K562 (cell line): ENCODE results near the gene SV2A. TPM values are rescaled to one million over a fixed set of nuclear protein-coding genes. Genes with fewer than 3 reads are reported as not detected.

Experiments
- ASH1L ChIP-seq: fragments of 450-650 bp; IDR thresholded peaks from 2 replicates; pipeline ENCODE4 v1.6.1; 2018; ENCODE audit warnings: borderline replicate concordance, mild to moderate bottlenecking, low read depth; ENCODE audit not compliant: partially characterized antibody
- CBX3 ChIP-seq, 2 experiments: IDR thresholded peaks; 1 replicate in 1 of 2; 2 replicates in 1 of 2; pipeline ENCODE4 v1.6.1; 2012; ENCODE audit warnings: inconsistent platforms in 2 of 2, low read length in 2 of 2, borderline replicate concordance in 1 of 2, control low read depth in 1 of 2
- CCAR2 ChIP-seq: fragments of 200-400 bp; formaldehyde crosslinking; IDR thresholded peaks from 2 replicates; pipeline ENCODE4 v1.6.1; 2017; ENCODE audit warnings: mild to moderate bottlenecking, low read depth, low read length
- CCNT2 ChIP-seq: IDR thresholded peaks from 2 replicates; pipeline ENCODE4 v1.6.1; 2011; ENCODE audit warnings: borderline replicate concordance, low read depth, mild to moderate bottlenecking, moderate library complexity, mixed read lengths, low read length; ENCODE audit not compliant: insufficient read length; ENCODE audit errors: extremely low read depth
- FOSL1 ChIP-seq: fragments of 200-800 bp; sonication (Bioruptor generic); conservative IDR thresholded peaks from 2 replicates; pipeline ENCODE4 v1.6.1; 2016; ENCODE audit warnings: missing genetic modification characterization, missing compliant biosample characterization
- GABPA ChIP-seq: fragments of 200-800 bp; sonication (Bioruptor generic); conservative IDR thresholded peaks from 2 replicates; pipeline ENCODE4 v1.6.1; 2016; ENCODE audit warnings: low read depth, missing genetic modification characterization, missing compliant biosample characterization
- KLF13 ChIP-seq: fragments of 450-650 bp; IDR thresholded peaks from 2 replicates; pipeline ENCODE4 v1.6.1; 2016; ENCODE audit warnings: missing genetic modification characterization, low read depth, mild to moderate bottlenecking, missing compliant biosample characterization, moderate library complexity, borderline replicate concordance
- LARP7 ChIP-seq: fragments of 450-650 bp; IDR thresholded peaks from 2 replicates; pipeline ENCODE4 v1.6.1; 2016
- LCOR ChIP-seq: sonication (generic); formaldehyde crosslinking; IDR thresholded peaks from 2 replicates; pipeline ENCODE4 v1.8.0; 2022; ENCODE audit warnings: mild to moderate bottlenecking, missing genetic modification reagents
- MCM3 ChIP-seq: fragments of 450-650 bp; IDR thresholded peaks from 2 replicates; pipeline ENCODE4 v1.6.1; 2016
- MTF1 ChIP-seq: fragments of 250-450 bp; sonication (Bioruptor Pico); IDR thresholded peaks from 2 replicates; pipeline ENCODE4 v1.9.0; 2021; ENCODE audit warnings: moderate library complexity, mild to moderate bottlenecking, inconsistent platforms, borderline replicate concordance
- PPARD ChIP-seq: fragments of 250-450 bp; sonication (Bioruptor Pico); IDR thresholded peaks from 2 replicates; pipeline ENCODE4 v1.8.0; 2022; ENCODE audit warnings: inconsistent platforms, mild to moderate bottlenecking, moderate library complexity
- RFX7 ChIP-seq: fragments of 250-450 bp; sonication (Bioruptor Pico); IDR thresholded peaks from 2 replicates; pipeline ENCODE4 v1.5.1; 2021; ENCODE audit warnings: mild to moderate bottlenecking
- SMARCA4 ChIP-seq: fragments of 450-650 bp; IDR thresholded peaks from 2 replicates; pipeline ENCODE4 v1.6.1; 2016
- SP2 ChIP-seq: IDR thresholded peaks from 2 replicates; pipeline ENCODE4 v1.6.1; 2011; ENCODE audit warnings: mild to moderate bottlenecking, low read depth, low read length, moderate library complexity; ENCODE audit not compliant: poor library complexity, severe bottlenecking; ENCODE audit errors: extremely low read depth
- SPI1 ChIP-seq: IDR thresholded peaks from 2 replicates; pipeline ENCODE4 v1.6.1; 2011; ENCODE audit warnings: low read depth, low read length, control low read depth, borderline replicate concordance
- SREBF2 ChIP-seq: sonication (generic); formaldehyde crosslinking; IDR thresholded peaks from 2 replicates; pipeline ENCODE4 v1.4.0; 2020; ENCODE audit warnings: mild to moderate bottlenecking, missing genetic modification reagents
- THRAP3 ChIP-seq: fragments of 450-650 bp; IDR thresholded peaks from 2 replicates; pipeline ENCODE4 v1.6.1; 2016; ENCODE audit warnings: mild to moderate bottlenecking, inconsistent platforms, borderline replicate concordance
- ZC3H4 ChIP-seq: sonication (generic); formaldehyde crosslinking; IDR thresholded peaks from 2 replicates; pipeline ENCODE4 v1.9.0; 2021; ENCODE audit warnings: missing genetic modification reagents, borderline replicate concordance
- ZKSCAN8 ChIP-seq: fragments of 200-800 bp; sonication (Bioruptor generic); IDR thresholded peaks from 2 replicates; pipeline ENCODE4 v1.6.1; 2016; ENCODE audit warnings: missing genetic modification characterization, missing compliant biosample characterization
- ZNF263 ChIP-seq: sonication (generic); formaldehyde crosslinking; IDR thresholded peaks from 2 replicates; pipeline ENCODE4 v1.8.0; 2022; ENCODE audit warnings: mild to moderate bottlenecking, missing genetic modification reagents, borderline replicate concordance
- ZNF398 ChIP-seq: fragments of 250-450 bp; sonication (Bioruptor Pico); IDR thresholded peaks from 2 replicates; pipeline ENCODE4 v1.8.0; 2021; ENCODE audit warnings: moderate library complexity, mild to moderate bottlenecking, inconsistent platforms
- ZNF431 ChIP-seq: sonication (generic); formaldehyde crosslinking; IDR thresholded peaks from 2 replicates; pipeline ENCODE4 v1.8.0; 2022; ENCODE audit warnings: mild to moderate bottlenecking, missing genetic modification reagents
- ZNF586 ChIP-seq: fragments of 450-650 bp; formaldehyde crosslinking; conservative IDR thresholded peaks from 2 replicates; pipeline ENCODE4 v1.4.0; 2020; ENCODE audit warnings: mild to moderate bottlenecking, moderate library complexity
- ZNF740 ChIP-seq, 3 experiments: fragments of 200-800 bp in 1 of 3; sonication (Bioruptor generic) in 1 of 3; sonication (generic) in 1 of 3; formaldehyde crosslinking in 1 of 3; IDR thresholded peaks; 2 replicates each; pipeline versions ENCODE4 v1.6.1 to v1.8.0; 2016 to 2022; ENCODE audit warnings: mild to moderate bottlenecking in 2 of 3, missing compliant biosample characterization in 2 of 3, missing genetic modification characterization in 2 of 3, missing genetic modification reagents in 1 of 3
- ZNF764 ChIP-seq: fragments of 250-450 bp; sonication (Bioruptor Pico); IDR thresholded peaks from 2 replicates; pipeline ENCODE4 v1.4.0; 2020; ENCODE audit warnings: low read depth, mild to moderate bottlenecking, moderate library complexity
- polyA plus RNA-seq, 8 experiments: library from polyadenylated mRNA; depleted of rRNA in 4 of 8; stranded (reverse) in 5 of 8; unstranded in 3 of 8; fragments of >200 nt; fragmentation: Nextera tagmentation in 2 of 8; fragmentation: Illumina TruSeq in 1 of 8; extraction: Ambion mirVana in 2 of 8; extraction: Trizol in 1 of 8; gene quantifications; 2 replicates each; pipeline versions ENCODE4 v1.2.1 to v1.2.3, GENCODE V29; 2011 to 2014; ENCODE audit warnings: inconsistent platforms in 1 of 8, missing spikeins in 1 of 8
- total RNA-seq, 7 experiments: library from RNA; depleted of rRNA in 6 of 7; stranded (reverse); fragments of >200 nt in 6 of 7; fragmentation: Illumina TruSeq in 2 of 7; extraction: Trizol in 2 of 7; gene quantifications; 2 replicates each; pipeline versions ENCODE4 v1.2.1 to v1.2.3, GENCODE V29; 2011 to 2021; ENCODE audit warnings: low replicate concordance in 1 of 7

Gene SV2A
- total and polyA plus RNA-seq, 9 of the 15 experiments (the other 6 are each of a cell fraction or from before 2014, with no cell fraction given), result 0.07 to 0.22 (median 0.11) TPM; not detected in 1

- TF ChIP-seq ZNF398 (CRISPR knock-in tag) (no peak), CBX3 (IDR thresholded peaks at IDR 0.05; ENCODE audit: borderline replicate concordance in 1 of 2, low read length in 2 of 2) (peak in 1 of 2 experiments; percentile 50; a peak in 1 of 3 replicates), RFX7 (no peak), THRAP3 (0 out of 2 replicates have a peak, but pooled peaks have one; percentile 30), MCM3 (no peak), ZNF586 (CRISPR knock-in tag) (no peak), SMARCA4 (no peak), ZNF764 (no peak), ZC3H4 (peak; percentile 98), ZNF431 (CRISPR knock-in tag) (no peak; the same call in 1 of the 2 replicates), ZNF263 (peak; percentile 26; the same call in 1 of the 2 replicates), PPARD (no peak), FOSL1 (tag) (no peak), SREBF2 (no peak), ZKSCAN8 (0 out of 2 replicates have a peak, but pooled peaks have one; percentile 7), CCNT2 (peak; percentile 74), LARP7 (0 out of 2 replicates have a peak, but pooled peaks have one; percentile 11), KLF13 (tag) (no peak), ZNF740 (CRISPR knock-in tag; IDR thresholded peaks at IDR 0.05) (no peak), ZNF740 (tag; IDR thresholded peaks at IDR 0.05) (no peak), SPI1 (no peak), MTF1 (CRISPR knock-in tag) (no peak), LCOR (no peak), GABPA (tag) (no peak), CCAR2 (no peak), SP2 (no peak), ASH1L (peak; percentile 64)
Observed at GRCh38 chr1:149886396-149887195, 31.0 kb downstream of the SV2A start (continued).
